GM18498 (cell line): ENCODE measurements around the gene RFNG.

Experiments used
- ATAC-seq: cut with Tn5 transposase; IDR thresholded peaks from one replicate; pipeline ENCODE4 v1.9.1; 2021; ENCODE audit warnings: mild to moderate bottlenecking, moderate library complexity; ENCODE audit not compliant: unreplicated experiment

Gene RFNG

GRCh38 chr17:82059272-82060000 lies 7.8 kb upstream of the RFNG start:
- ATAC-seq: no peak

- no peak for ATAC-seq
Measured at GRCh38 chr17:82058855-82059249, 7.2 kb upstream of the RFNG start.

DNA sequence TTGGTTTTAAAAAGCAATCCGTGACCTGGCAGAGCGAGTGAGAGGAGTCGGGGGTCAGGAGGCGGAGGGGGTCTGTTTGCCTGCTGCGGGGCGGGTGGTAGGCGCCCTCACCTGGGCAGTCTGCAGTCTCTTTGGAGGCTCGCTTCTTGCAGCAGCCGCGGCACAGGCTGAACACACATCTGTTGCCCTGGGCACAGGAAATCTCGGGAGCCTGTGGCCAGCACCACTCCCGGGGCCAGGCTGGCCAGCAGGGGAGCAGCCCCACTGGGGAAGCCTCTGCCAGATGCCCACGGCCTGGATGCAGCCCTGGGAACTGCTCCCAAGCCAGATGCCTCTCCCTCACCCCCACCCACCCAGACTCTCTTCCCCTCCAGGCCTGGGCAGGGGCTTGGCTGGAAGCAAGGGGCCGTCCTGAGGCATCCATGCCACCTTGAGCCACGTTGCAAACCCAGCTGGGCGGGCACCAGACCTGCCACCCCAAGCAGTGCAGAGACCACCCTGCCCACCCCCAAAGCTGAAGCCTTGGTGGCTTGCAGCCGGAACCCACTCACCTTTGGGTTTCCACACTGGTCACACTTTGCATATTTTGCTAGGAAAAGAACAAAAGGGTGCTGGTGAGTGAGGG lies 6.7 kb upstream of the RFNG start:
- no peak for ATAC-seq

DNA sequence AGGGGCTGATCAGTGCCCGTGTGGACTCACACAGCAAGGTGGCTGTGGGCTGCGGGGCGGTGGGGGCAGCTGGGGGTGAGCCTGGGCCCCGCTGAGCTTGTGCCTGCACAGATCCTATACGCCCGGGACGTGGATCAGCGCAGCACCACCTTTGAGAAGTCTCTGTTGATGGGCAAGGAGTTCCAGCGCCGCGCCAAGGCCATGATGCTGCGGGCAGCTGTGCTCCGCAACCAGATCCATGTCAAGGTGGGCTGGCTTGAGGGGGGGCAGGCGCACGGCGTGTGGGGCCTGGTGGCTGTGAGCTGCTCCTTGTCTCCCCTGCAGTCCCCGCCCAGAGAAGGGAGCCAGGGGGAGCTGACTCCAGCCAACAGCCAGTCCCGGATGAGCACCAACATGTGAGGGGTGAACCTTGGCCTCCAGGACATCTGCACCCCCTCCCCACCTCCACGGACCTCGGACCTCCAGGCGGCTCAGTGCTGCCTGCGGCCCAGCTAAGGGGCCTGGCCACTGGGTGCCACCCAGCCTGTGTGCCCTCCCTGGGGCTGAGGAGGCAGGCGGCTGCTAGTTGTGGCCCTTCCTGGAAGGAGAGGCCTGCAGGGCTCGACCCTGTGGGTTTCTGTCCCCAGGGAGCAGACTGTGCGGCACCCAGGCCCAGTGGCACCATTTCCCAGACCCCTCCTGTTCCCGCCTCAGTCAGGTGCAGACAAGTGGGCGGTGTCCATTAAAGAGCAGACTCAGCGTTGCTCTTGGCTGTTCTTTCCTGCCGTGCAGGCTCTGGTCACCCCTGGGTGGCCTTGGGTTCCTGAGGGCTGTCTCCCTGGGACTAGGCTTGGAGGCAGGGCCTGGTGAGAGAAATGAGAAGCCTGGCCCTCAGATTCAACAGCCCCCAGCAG lies 5.4 kb upstream of the RFNG start:
- no peak for ATAC-seq

DNA sequence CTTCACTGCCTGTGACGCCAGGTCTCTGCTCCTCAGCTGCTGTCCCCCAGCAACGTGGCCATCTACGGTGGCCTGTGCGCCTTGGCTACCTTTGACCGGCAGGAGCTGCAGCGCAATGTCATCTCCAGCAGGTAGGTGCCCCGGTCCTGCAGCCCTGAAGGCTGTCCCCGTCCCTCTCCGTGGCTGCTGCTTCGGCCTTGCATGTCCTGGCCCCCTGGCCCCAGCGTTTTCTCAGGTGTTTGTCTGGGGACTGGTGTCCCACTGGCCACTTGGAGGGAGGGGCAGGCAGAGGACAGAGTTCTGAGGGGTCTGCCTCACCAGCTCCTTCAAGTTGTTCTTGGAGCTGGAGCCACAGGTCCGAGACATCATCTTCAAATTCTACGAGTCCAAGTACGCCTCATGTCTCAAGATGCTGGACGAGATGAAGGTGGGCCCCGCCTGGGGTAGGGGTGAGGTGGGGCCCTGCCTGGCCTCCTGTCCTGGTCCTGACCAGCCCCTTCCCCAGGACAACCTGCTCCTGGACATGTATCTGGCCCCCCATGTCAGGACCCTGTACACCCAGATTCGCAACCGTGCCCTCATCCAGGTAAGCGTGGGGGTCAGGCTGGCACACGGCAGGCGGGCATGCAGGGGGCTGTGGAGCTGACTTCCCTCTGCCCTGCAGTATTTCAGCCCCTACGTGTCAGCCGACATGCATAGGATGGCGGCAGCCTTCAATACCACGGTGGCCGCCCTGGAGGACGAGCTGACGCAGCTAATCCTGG lies 4.5 kb upstream of the RFNG start:
- ATAC-seq: no peak

DNA sequence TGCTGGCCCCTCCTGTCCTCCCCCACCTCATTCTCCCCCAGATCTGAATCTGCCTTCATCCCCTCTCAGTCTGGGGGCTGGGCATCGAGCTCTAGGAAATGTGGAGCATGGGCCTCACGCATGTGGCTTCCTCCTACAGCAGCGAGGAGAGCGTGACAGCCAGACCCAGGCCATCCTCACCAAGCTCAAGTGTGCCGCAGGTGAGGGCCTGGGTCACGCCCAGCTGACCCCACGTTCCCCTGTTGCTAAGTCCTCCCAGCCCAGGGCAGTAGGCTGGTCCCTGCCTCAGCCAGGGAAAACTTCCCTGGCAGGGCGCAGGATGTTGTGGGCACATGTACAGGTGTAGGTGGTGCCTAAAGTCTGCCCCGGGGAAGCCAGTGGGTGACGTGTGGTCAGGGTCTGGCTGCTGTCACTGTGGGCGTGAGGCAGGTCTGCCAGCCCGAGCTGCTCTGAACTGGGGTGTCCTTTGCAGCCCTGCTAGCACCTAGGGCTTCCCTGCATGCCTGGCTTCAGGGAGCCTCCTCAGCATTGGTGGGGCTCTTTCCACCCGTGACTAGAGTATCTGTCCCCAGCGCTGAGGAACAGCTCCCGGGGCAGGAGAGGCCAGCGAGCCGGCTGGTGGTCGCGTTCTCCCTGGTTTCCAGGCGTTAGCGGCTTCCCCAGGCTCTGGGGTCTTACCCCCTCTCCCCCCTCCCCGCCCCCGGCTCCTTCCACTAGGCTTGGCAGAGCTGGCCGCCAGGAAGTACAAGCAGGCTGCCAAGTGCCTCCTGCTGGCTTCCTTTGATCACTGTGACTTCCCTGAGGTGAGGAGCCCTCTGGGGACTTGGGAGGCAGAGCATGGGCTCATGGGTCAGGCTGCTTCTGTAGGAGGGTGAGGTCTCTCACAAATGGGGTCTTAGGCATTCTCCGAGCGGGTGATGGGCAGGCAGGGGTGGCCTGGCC lies 3.7 kb upstream of the RFNG start:
- ATAC-seq: no peak

DNA sequence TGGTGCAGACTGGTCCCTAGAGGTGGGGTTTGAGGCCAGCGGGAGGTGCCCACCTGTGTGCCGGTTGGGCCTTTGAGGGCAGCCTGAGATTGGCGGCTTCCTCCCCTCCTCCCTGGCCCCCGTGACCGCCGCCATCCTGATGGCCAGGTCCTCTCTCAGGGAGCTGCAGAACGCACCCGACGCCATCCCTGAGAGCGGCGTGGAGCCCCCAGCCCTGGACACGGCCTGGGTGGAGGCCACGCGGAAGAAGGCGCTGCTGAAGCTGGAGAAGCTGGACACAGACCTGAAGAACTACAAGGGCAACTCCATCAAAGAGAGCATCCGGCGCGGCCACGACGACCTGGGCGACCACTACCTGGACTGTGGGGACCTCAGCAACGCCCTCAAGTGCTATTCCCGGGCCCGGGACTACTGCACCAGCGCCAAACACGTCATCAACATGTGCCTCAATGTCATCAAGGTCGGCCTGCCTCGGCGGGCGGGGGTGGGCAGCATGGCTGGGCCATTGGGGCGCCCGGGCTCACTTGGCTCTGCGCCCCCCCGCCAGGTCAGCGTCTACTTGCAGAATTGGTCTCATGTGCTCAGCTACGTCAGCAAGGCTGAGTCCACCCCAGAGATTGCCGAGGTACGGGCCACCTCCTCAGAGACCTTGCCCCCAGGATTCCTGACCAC lies 2.9 kb upstream of the RFNG start:
- ATAC-seq: no peak

- no peak for ATAC-seq
Measured at GRCh38 chr17:82053556-82054263, 2.1 kb upstream of the RFNG start.

DNA sequence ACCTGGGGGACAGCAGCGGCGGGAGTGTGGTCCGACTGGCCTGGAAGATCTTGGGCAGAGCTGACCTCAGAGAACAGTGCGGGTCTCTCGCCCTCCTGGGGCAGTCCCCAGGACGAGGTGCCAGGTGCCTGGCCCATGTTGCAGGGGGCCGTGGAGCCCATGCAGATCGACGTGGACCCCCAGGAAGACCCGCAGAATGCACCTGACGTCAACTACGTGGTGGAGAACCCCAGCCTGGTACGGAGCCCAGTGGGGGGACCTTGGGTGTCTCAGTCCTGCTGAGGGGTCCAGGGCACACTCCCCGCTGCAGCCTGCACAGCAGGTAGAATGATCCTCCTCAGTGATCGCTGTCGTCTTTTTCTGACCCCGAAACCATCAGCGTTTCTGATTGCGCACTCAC lies 1.5 kb upstream of the RFNG start:
- ATAC-seq: no peak

GRCh38 chr17:82052638-82053059 lies 1.0 kb upstream of the RFNG start:
- no peak for ATAC-seq

- ATAC-seq: peak; percentile 10
Measured at GRCh38 chr17:82050761-82051641, 610 bp downstream of the RFNG start.

- ATAC-seq: no peak
Measured at GRCh38 chr17:82050152-82050760, 1.4 kb downstream of the RFNG start.

GRCh38 chr17:82049521-82049971 lies 2.1 kb downstream of the RFNG start:
- ATAC-seq: no peak

DNA sequence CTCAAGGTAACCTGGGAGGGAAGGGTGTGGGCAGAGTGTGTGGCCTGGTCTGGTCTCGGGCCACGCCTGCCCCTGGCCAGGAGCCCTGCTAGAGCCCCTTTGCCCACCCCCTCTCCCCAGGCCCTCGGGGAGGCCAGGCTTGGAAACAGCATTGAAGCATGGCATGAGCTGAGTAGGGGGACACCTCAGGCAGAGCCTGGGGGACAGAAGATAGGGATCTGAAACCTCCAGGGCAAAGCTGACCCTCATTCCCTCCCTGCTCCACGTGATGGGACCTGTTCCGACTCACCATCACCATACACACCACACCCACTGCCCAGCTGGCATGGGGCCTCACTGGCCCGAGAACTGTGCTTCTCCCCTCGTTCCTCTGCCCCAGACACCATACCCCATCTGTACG lies 2.5 kb downstream of the RFNG start:
- no peak for ATAC-seq

GRCh38 chr17:82048571-82048971 lies 3.0 kb downstream of the RFNG start:
- no peak for ATAC-seq

DNA sequence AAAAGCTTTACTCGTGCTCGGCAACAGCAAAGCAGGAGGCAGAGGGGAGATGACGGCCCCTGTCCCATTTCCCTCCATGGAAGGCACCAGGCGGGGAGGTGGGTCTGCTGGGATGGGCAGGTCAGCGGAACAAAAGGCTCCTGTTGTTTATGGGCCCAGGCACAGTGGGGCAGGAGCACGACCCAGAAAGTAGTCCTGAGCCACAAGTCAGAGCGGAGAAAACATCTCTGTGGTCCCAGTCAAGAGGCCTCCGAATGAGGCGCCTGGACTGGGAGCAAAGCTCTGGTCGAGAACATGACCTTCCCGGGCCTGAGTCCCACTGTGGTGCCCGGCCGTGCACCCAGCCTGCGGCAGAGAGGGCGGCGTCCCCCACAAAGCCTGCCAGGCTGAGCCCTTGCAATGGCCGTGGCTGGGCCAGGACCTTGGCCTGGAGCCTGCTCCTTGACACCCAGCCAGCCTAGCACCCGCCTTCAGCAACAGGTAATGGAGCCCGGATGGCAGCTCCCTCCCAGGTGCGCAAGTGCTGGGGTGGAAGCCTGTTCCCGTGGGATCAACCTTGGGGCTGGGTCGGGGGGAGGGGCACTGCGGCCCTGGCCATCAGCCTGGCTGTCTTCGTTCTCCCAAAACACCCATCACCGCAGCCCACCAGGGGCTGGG lies 3.6 kb downstream of the RFNG start:
- no peak for ATAC-seq

DNA sequence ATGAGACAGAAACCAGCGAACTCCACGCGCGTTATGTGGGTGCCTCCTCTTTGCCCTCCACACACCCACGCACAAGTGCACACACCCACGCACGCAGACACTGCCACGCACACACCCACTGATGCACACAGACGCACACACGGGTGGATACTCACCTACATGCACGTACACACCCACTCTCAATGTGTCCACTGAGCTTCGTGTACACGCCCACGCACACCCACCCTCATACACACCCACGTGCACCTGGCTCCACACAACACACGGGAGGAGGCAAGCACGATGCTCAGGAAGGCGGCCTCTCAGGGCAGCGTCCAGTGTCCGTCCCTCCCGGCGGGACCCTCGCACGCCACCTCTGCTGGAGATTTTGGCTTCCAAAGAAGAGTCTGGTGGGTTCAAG lies 4.2 kb downstream of the RFNG start:
- ATAC-seq: no peak
